Measurements from ENCODE around the gene MKI67.
A peak's percentile ranks its signal among the peaks of the same experiment; 100 is the strongest.

The MKI67 gene

DNA sequence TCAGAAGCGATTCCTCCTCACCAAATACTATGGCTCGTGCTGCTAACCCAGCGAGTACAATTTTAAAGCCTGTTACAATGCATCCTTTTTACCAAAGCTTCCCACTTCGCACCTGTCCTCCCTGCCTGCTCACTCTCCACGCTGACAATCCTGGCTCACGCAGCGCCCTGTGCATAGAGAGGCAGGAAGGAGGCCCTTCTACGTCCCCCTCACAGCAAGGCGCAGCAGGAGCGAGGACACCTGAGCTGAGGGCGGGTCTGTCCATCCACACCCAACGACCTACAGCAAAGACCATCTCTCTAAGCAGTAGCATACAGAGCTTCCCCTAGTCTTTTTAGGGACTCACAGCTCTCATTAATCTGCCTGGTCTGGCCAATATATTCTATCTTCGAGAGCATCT lies 46.0 kb downstream of the MKI67 start:
- Histone ChIP-seq H3K9ac (no peak overlapping the region), H3K4me2 (ENCODE audit: low read length) (no peak overlapping the region), H3K9me3 (ENCODE audit: control insufficient read depth, low read length) (no peaks in the 10 kb centered on the region), H3K27me3 (ENCODE audit: control insufficient read depth, insufficient read depth, low read length) (no peaks in the 10 kb centered on the region), H3K4me1 (no peaks in the 10 kb centered on the region), H3K79me2 (no peaks in the 10 kb centered on the region), H3K36me3 (ENCODE audit: control insufficient read depth, insufficient read depth, low read length) (no peaks in the 10 kb centered on the region), H3K4me3 (ENCODE audit: low read depth, low read length) (no peak overlapping the region), H3K27ac (no peak overlapping the region), H2AFZ (no peak overlapping the region)
- TF ChIP-seq, protein P1, sequence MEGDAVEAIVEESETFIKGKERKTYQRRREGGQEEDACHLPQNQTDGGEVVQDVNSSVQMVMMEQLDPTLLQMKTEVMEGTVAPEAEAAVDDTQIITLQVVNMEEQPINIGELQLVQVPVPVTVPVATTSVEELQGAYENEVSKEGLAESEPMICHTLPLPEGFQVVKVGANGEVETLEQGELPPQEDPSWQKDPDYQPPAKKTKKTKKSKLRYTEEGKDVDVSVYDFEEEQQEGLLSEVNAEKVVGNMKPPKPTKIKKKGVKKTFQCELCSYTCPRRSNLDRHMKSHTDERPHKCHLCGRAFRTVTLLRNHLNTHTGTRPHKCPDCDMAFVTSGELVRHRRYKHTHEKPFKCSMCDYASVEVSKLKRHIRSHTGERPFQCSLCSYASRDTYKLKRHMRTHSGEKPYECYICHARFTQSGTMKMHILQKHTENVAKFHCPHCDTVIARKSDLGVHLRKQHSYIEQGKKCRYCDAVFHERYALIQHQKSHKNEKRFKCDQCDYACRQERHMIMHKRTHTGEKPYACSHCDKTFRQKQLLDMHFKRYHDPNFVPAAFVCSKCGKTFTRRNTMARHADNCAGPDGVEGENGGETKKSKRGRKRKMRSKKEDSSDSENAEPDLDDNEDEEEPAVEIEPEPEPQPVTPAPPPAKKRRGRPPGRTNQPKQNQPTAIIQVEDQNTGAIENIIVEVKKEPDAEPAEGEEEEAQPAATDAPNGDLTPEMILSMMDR (IDR thresholded peaks at IDR 0.05), result no peak

DNA sequence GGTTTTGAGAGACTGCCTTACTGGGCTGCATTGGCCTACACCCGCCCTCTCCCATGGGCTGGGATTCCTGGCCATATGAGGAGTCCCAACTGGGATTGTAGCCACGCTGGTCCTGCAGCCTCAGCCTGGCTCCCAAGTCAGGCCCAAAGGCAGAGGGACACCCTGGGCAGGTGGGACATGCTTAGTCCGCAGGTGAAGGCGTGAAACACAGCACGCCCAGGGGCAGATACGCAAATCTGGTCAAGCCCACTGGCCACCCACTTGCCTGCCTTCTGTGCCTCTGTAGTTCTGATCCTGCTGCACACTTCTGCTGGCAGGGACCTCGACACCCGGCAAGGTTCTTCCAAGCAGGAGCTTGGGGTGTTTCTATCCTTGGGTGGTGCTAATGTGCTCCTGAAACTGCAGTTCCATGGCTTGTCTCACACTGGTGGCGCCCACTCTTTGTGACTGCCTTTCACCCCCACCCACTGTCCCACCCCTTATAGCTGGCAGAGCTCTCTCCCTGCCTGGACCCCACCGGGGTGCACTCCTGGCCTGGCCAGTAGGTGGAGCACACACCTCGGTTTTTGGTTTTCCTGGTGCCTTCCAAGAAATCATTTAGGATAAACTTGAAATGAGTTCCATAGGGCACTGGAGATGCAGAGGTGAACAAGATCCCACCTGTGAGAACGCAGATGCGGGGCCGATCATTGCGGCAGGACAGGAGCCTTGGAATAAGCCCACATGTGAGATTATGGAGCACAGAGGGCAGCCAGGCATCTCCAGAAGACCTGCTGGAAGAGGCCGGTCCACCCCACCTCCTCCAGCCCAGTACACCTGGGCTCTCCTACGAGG lies 47.9 kb downstream of the MKI67 start:
- H3K27me3 ChIP-seq (ENCODE audit: control insufficient read depth, insufficient read depth, low read length), result no peaks in the 10 kb centered on the region
- no peaks in the 10 kb centered on the region for H3K4me1 ChIP-seq
- no peak overlapping the region for H3K27ac ChIP-seq
- H3K4me2 ChIP-seq (ENCODE audit: low read length), result no peak overlapping the region
- TF ChIP-seq, protein P1 (IDR thresholded peaks at IDR 0.05), result peak; percentile 58
- H3K9me3 ChIP-seq (ENCODE audit: control insufficient read depth, low read length), result no peaks in the 10 kb centered on the region
- no peak overlapping the region for H3K9ac ChIP-seq
- H2AFZ ChIP-seq, result no peak overlapping the region
- no peaks in the 10 kb centered on the region for H3K79me2 ChIP-seq
- H3K36me3 ChIP-seq (ENCODE audit: control insufficient read depth, insufficient read depth, low read length), result no peaks in the 10 kb centered on the region
- H3K4me3 ChIP-seq (ENCODE audit: low read depth, low read length), result no peak overlapping the region

DNA sequence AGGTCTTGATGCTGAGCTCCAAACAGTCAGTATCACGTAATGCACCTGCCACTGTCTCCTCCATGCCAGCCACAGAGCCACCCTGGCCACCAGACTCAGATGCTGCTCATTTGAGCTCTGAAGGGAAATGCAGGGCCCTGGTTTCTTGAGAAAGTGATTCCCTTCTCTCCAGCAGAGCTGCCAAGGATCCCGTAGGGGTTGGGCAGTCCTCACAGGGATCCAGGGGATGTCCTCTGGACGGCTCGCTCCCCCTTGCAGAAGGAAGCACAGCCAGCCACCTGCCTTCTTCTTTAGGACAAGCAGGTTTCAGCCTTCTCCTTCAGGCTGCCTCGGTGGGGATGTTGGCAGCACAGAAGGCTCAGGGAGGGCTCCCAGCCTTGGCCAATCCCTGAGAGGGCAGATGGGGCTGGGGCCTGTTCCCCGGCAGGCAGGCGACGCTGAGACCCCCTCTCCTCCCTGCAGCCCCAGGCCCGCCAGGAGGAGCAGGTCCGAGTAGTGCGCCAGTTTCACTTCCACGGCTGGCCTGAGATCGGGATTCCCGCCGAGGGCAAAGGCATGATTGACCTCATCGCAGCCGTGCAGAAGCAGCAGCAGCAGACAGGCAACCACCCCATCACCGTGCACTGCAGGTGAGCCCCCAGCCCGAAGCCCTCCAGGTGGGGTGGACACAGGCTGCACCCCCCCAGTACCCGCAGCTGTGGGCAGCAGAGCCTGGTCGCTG lies 48.9 kb downstream of the MKI67 start:
- Histone ChIP-seq H3K4me1 (no peaks in the 10 kb centered on the region), H3K36me3 (ENCODE audit: control insufficient read depth, insufficient read depth, low read length) (no peaks in the 10 kb centered on the region)
- TF ChIP-seq, protein P1 (IDR thresholded peaks at IDR 0.05), result no peak

DNA sequence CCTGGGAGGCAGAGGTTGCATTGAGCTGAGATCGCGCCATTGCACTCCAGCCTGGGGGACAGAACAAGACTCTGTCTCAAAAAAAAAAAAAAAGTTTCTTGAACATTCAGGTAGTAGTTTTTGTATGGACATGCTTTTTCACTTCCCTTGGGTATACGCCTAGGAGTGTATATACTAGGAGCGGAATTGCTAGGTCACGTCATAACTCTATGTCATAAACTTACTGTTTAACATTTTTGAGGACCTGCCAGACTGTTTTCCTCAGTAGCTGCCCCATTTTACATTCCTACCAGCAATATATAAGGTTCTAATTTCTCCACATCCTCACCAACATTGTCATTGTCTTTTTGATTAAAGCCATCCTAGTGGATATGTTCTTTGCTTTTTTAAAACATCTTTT lies 51.6 kb downstream of the MKI67 start:
- Histone ChIP-seq H3K9ac (no peak overlapping the region), H3K27me3 (ENCODE audit: control insufficient read depth, insufficient read depth, low read length) (no peaks in the 10 kb centered on the region), H3K79me2 (no peaks in the 10 kb centered on the region), H3K4me2 (ENCODE audit: low read length) (no peak overlapping the region), H3K27ac (no peak overlapping the region), H3K9me3 (ENCODE audit: control insufficient read depth, low read length) (no peaks in the 10 kb centered on the region), H3K36me3 (ENCODE audit: control insufficient read depth, insufficient read depth, low read length) (no peaks in the 10 kb centered on the region), H3K4me1 (no peaks in the 10 kb centered on the region), H3K4me3 (ENCODE audit: low read depth, low read length) (no peak overlapping the region), H2AFZ (no peak overlapping the region)
- TF ChIP-seq, protein P1 (IDR thresholded peaks at IDR 0.05), result no peak

More for the DNA sequence above, 48.9 kb downstream of the MKI67 start:
- H2AFZ ChIP-seq, result no peak overlapping the region
- no peaks in the 10 kb centered on the region for H3K79me2 ChIP-seq
- H3K4me3 ChIP-seq (ENCODE audit: low read depth, low read length), result no peak overlapping the region
- H3K4me2 ChIP-seq (ENCODE audit: low read length), result no peak overlapping the region
- H3K9me3 ChIP-seq (ENCODE audit: control insufficient read depth, low read length), result no peaks in the 10 kb centered on the region
- H3K27ac ChIP-seq, result no peak overlapping the region
- no peaks in the 10 kb centered on the region for H3K27me3 ChIP-seq (ENCODE audit: control insufficient read depth, insufficient read depth, low read length)
- no peak overlapping the region for H3K9ac ChIP-seq
